NCI-H128 (cell line): ENCODE measurements around the gene HLA-DOA.
A peak's percentile ranks its signal among the peaks of the same experiment; 100 is the strongest.

Experiments used
- DNase-seq: peaks from one replicate; lab custom pipeline; 2025; ENCODE audit not compliant: unreplicated experiment; lab: John Stamatoyannopoulos, UW

HLA-DOA gene

GRCh38 chr6:33017694-33018353 lies 8.4 kb upstream of the HLA-DOA start:
- DNase-seq = no peak

GRCh38 chr6:33017018-33017417 lies 7.6 kb upstream of the HLA-DOA start:
- no peak for DNase-seq

GRCh38 chr6:33015798-33016197 lies 6.4 kb upstream of the HLA-DOA start:
- DNase-seq = no peak

GRCh38 chr6:33014841-33015634 lies 5.6 kb upstream of the HLA-DOA start:
- DNase-seq = peak; percentile 11

- DNase-seq = no peak
These were observed 4.2 kb upstream of the HLA-DOA start for GRCh38 chr6:33013608-33014007.

GRCh38 chr6:33010356-33010755 lies 965 bp upstream of the HLA-DOA start:
- DNase-seq = no peak

GRCh38 chr6:33007831-33008400 lies 1.5 kb downstream of the HLA-DOA start:
- no peak for DNase-seq

GRCh38 chr6:33004940-33005339 lies 4.5 kb downstream of the HLA-DOA start:
- DNase-seq = no peak

- no peak for DNase-seq
These were observed 7.7 kb downstream of the HLA-DOA start for GRCh38 chr6:33001685-33002084.

- no peak for DNase-seq
These were observed 9.3 kb downstream of the HLA-DOA start for GRCh38 chr6:33000055-33000454.

GRCh38 chr6:32995448-32995847 lies 13.9 kb downstream of the HLA-DOA start:
- DNase-seq = no peak

GRCh38 chr6:32993363-32993973 lies 15.9 kb downstream of the HLA-DOA start:
- no peak for DNase-seq

GRCh38 chr6:32991972-32992371 lies 17.4 kb downstream of the HLA-DOA start:
- DNase-seq = no peak

GRCh38 chr6:32989368-32989767 lies 20.0 kb downstream of the HLA-DOA start:
- no peak for DNase-seq

- peak; percentile 87 for DNase-seq
These were observed 24.6 kb downstream of the HLA-DOA start for GRCh38 chr6:32984622-32985389.

- no peak for DNase-seq
These were observed 25.3 kb downstream of the HLA-DOA start for GRCh38 chr6:32983964-32984621.

GRCh38 chr6:32983493-32983848 lies 25.9 kb downstream of the HLA-DOA start:
- DNase-seq = no peak

GRCh38 chr6:32982702-32983492 lies 26.5 kb downstream of the HLA-DOA start:
- no peak for DNase-seq

- peak; percentile 24 for DNase-seq
These were observed 27.2 kb downstream of the HLA-DOA start for GRCh38 chr6:32982084-32982701.
